Sigmoid colon (tissue), 7 donors: Measurements from ENCODE around the gene FMO5. TPM values are rescaled to one million over a fixed set of nuclear protein-coding genes. Genes with fewer than 3 reads are reported as not detected.

ENCODE experiments used
- DNase-seq: peaks from one replicate; pipeline ENCODE4 v3.0.0-alpha.2; 2019
- H3K27ac ChIP-seq, 4 donors: fragments of 200-600 bp; sonication (generic); one replicate each; pipeline ENCODE4 v1.5.1; 2016 to 2019; ENCODE audit warnings: mild to moderate bottlenecking in 1 of 4
- H3K27me3 ChIP-seq, 3 donors: fragments of 200-600 bp; sonication (generic); one replicate each; pipeline ENCODE4 v1.5.1; 2019; ENCODE audit warnings: mild to moderate bottlenecking in 1 of 3
- H3K36me3 ChIP-seq, 4 donors: fragments of 200-600 bp; sonication (generic); one replicate each; pipeline ENCODE4 v1.5.1; 2016 to 2019
- H3K4me1 ChIP-seq, 4 donors: fragments of 200-600 bp; sonication (generic); one replicate each; pipeline ENCODE4 v1.5.1; 2017 to 2019
- H3K4me3 ChIP-seq, 4 donors: fragments of 200-600 bp; sonication (generic); one replicate each; pipeline ENCODE4 v1.5.1; 2017 to 2019; ENCODE audit warnings: mild to moderate bottlenecking in 2 of 4, moderate library complexity in 1 of 4
- H3K9me3 ChIP-seq, 4 donors: fragments of 200-600 bp in 3 of 4; sonication (generic) in 3 of 4; one replicate each; pipeline versions ENCODE4 v1.5.1 to v1.6.1; 2013 to 2019
- EP300 ChIP-seq, 4 donors: sonication (generic); formaldehyde crosslinking; IDR thresholded peaks; one replicate each; pipeline ENCODE4 v1.6.1; 2017; ENCODE audit warnings: antibody characterized with exemption in 4 of 4
- POLR2A ChIP-seq, 2 donors: fragments of 450-650 bp; IDR thresholded peaks; one replicate each; pipeline ENCODE4 v1.6.1; 2016; ENCODE audit warnings: antibody characterized with exemption in 2 of 2, mild to moderate bottlenecking in 2 of 2, moderate library complexity in 2 of 2
- POLR2AphosphoS5 ChIP-seq, 4 donors: sonication (generic); formaldehyde crosslinking; IDR thresholded peaks; one replicate each; pipeline ENCODE4 v1.6.1; 2017; ENCODE audit warnings: antibody characterized with exemption in 4 of 4
- WGBS, 2 donors: extraction: QIAGEN DNeasy Blood & Tissue Kit; methylation state at CpG; one replicate each; pipeline ENCODE4 v1.1.7; 2013; 5-methylcytosine and 5-hydroxymethylcytosine counted together
- intact Hi-C: fragments of 100-400 bp; cut with DNase I; formaldehyde crosslinking; loops from one replicate; pipeline ENCODE4 v1.15.1; 2023
- polyA plus RNA-seq, 3 donors: library from polyadenylated mRNA; stranded (reverse); fragments of 200-250 nt; gene quantifications; one replicate each; pipeline ENCODE4 v1.2.3, GENCODE V29; 2013
- total RNA-seq, 4 donors: library from RNA; depleted of rRNA; stranded (reverse); fragments of >200 nt; gene quantifications; one replicate each; pipeline ENCODE4 v1.1.0, GENCODE V29; 2016
- TF ChIP-seq, protein P1 (sequence below), 4 experiments: fragments of 450-650 bp in 3 of 4; fragments of 200-600 bp in 1 of 4; IDR thresholded peaks; one replicate each; pipeline ENCODE4 v1.5.1; 2016 to 2019; ENCODE audit warnings: antibody characterized with exemption in 4 of 4, mild to moderate bottlenecking in 3 of 4, moderate library complexity in 2 of 4
- donor health status: healthy with polysubstance abuse.
- donor health status: Bipolar disorder and iron deficiency.
- donor health status: healthy.

The FMO5 gene
- total and polyA plus RNA-seq, 7 donors = 1.9 to 48.8 (median 7.1) TPM

DNA sequence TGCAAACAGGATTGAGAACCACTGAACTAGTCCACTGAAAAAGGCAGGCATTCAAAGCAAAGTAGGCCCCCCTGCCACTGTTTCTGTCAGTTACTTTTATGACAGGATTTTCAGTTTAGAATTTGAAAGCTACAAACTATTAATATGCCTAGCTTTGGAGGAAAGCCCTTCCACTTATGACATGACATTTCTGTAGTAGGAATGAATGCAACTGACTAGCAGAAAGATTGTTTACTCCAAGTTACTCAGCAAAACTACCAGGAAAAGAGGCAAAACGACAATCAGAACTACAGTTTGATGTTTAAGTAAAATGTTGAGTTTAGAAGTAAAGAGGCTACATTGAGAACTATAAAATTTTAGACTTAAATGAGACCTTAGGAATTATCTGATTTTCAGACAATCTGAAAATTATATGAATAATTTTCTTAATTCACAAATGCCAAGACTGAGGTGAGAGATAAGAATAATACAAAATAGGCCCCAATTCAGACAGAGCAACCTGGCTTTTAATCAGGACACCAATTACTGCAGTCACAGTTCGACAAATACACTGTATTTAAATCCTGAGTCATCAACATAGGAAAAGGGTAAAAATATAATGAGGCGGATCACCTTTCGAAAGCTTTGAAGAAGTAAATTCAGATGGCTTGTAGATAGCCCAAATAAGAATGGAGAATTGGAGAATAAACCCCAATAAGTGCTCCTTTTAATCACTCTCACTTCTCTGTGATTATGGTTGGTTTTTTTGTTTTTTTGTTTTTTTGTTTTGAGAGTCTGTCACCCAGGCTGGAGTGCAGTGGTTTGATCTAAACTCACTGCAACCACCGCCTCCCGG lies 55.1 kb downstream of the FMO5 start:
- 82 to 84% methylated on average over 6 of the region's 6 CpGs for WGBS, 2 donors
- H3K36me3 ChIP-seq = peaks cover 0 to 20% (median 2%) of the 10 kb centered on the region in 4 donors
- intact Hi-C loops = no loop called here
- TF ChIP-seq POLR2A (IDR thresholded peaks at IDR 0.05) = no peak
- TF ChIP-seq, protein P1, sequence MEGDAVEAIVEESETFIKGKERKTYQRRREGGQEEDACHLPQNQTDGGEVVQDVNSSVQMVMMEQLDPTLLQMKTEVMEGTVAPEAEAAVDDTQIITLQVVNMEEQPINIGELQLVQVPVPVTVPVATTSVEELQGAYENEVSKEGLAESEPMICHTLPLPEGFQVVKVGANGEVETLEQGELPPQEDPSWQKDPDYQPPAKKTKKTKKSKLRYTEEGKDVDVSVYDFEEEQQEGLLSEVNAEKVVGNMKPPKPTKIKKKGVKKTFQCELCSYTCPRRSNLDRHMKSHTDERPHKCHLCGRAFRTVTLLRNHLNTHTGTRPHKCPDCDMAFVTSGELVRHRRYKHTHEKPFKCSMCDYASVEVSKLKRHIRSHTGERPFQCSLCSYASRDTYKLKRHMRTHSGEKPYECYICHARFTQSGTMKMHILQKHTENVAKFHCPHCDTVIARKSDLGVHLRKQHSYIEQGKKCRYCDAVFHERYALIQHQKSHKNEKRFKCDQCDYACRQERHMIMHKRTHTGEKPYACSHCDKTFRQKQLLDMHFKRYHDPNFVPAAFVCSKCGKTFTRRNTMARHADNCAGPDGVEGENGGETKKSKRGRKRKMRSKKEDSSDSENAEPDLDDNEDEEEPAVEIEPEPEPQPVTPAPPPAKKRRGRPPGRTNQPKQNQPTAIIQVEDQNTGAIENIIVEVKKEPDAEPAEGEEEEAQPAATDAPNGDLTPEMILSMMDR (IDR thresholded peaks at IDR 0.05) = no peak
- TF ChIP-seq EP300 (IDR thresholded peaks at IDR 0.05) = no peak
- TF ChIP-seq POLR2AphosphoS5 (IDR thresholded peaks at IDR 0.05) = no peak
- peak overlapping the region in 3 of 4 donors; percentile 91 to 96 (median 94) for H3K27ac ChIP-seq
- H3K27me3 ChIP-seq = no peaks in the 10 kb centered on the region
- H3K4me1 ChIP-seq = peaks cover 0 to 54% (median 42%) of the 10 kb centered on the region in 4 donors
- H3K4me3 ChIP-seq = peak overlapping the region in 2 of 4 donors; percentile 78 to 97
- no peaks in the 10 kb centered on the region for H3K9me3 ChIP-seq
- no peak for DNase-seq

DNA sequence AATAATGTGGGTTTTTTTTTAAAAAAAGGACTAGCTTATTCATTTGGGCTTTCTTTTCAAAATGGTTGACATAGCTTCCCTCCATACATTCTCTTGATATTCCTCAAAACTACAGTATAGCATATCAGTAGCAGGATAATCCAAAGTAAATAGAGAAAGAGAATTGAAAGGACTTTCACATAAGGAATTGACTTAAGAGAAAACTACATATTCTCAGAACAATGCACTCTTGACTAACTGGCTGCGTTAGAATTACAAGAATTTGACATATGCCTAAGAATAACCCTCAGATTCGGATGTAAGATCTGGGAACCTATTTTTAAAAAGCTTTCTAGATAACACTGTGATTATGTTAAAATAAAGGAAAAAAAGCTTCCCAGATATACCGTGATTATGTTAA lies 56.0 kb downstream of the FMO5 start:
- Histone ChIP-seq H3K4me1 (peaks cover 0 to 54% (median 39%) of the 10 kb centered on the region in 4 donors), H3K27me3 (no peaks in the 10 kb centered on the region), H3K36me3 (peaks cover 0 to 27% (median 4%) of the 10 kb centered on the region in 4 donors), H3K27ac (peak overlapping the region in 2 of 4 donors; percentile 94 to 96), H3K9me3 (no peaks in the 10 kb centered on the region), H3K4me3 (no peak overlapping the region)
- intact Hi-C loops = no loop called here
- WGBS, 2 donors = 59 to 81% methylated on average over 3 of the region's 3 CpGs
- TF ChIP-seq POLR2A (IDR thresholded peaks at IDR 0.05) = no peak
- no peak for TF ChIP-seq POLR2AphosphoS5 (IDR thresholded peaks at IDR 0.05)
- TF ChIP-seq, protein P1 (IDR thresholded peaks at IDR 0.05) = no peak
- TF ChIP-seq EP300 (IDR thresholded peaks at IDR 0.05) = no peak
- DNase-seq = no peak

DNA sequence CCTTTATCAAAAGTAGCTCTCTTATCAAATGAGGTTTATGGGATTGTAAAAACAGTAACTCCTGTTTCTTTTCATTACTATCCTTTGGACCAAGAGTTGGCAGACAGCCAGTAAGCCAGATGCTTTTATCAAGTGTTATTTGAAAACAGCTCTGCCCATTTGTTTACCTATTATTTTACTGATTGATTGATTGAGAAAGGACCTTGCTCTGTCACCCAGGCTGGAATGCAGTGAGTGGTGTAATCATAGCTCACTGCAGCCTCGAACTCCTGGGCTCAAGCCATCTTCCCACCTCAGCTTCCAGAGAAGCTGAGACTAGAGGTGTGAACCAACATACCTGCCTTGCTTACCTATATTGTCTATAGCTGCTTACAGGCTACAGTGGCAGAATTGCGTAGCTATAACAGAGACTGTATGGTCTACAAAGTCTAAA lies 56.5 kb downstream of the FMO5 start:
- WGBS, 2 donors = 22 to 61% methylated on average over 2 of the region's 2 CpGs
- Histone ChIP-seq H3K4me1 (peaks cover 0 to 51% (median 36%) of the 10 kb centered on the region in 4 donors), H3K36me3 (peaks cover 0 to 30% (median 4%) of the 10 kb centered on the region in 4 donors), H3K27ac (peak overlapping the region in 2 of 4 donors; percentile 94 to 96), H3K27me3 (no peaks in the 10 kb centered on the region), H3K4me3 (no peak overlapping the region), H3K9me3 (no peaks in the 10 kb centered on the region)
- intact Hi-C loops = no loop called here
- DNase-seq = no peak
- TF ChIP-seq EP300 (IDR thresholded peaks at IDR 0.05) = no peak
- no peak for TF ChIP-seq POLR2AphosphoS5 (IDR thresholded peaks at IDR 0.05)
- no peak for TF ChIP-seq POLR2A (IDR thresholded peaks at IDR 0.05)
- TF ChIP-seq, protein P1 (IDR thresholded peaks at IDR 0.05) = no peak

DNA sequence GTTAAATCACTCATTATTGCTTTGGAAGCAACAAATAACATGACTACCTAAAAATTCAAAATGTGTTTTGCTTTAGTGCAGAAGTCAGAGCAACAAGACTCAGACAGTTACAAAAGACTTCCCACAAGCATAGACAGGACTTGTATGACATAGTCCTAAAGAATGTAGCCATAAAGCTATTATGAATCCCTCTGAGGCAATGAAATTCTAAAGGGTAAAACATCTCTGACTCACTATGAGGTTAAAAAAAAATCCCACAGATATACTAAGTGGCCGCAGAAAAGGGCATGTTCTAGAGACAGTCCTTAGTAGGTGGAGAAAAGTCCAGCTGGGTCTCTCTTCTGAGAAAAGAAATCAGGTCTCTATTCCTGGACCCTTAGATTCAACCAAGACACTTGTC lies 57.8 kb downstream of the FMO5 start:
- H3K27ac ChIP-seq = peak overlapping the region in 3 of 4 donors; percentile 6 to 69 (median 45)
- 28 to 71% methylated on average over 1 of the region's 1 CpG for WGBS, 2 donors
- H3K27me3 ChIP-seq = no peaks in the 10 kb centered on the region
- intact Hi-C loops = no loop called here
- H3K9me3 ChIP-seq = no peaks in the 10 kb centered on the region
- peaks cover 0 to 34% (median 5%) of the 10 kb centered on the region in 4 donors for H3K36me3 ChIP-seq
- no peak for DNase-seq
- TF ChIP-seq, protein P1 (IDR thresholded peaks at IDR 0.05) = no peak
- TF ChIP-seq POLR2A (IDR thresholded peaks at IDR 0.05) (no peak), EP300 (IDR thresholded peaks at IDR 0.05) (no peak), POLR2AphosphoS5 (IDR thresholded peaks at IDR 0.05) (no peak)
- H3K4me1 ChIP-seq = peaks cover 0 to 51% (median 35%) of the 10 kb centered on the region in 4 donors
- no peak overlapping the region for H3K4me3 ChIP-seq
